NCI-H345 treated with DMSO at 0.1 percent for 48 hours (cell line): Measurements from ENCODE around the gene PGRMC2.
A peak's percentile ranks its signal among the peaks of the same experiment; 100 is the strongest.

Source experiments
- DNase-seq: peaks from one replicate; lab custom pipeline; 2025; ENCODE audit not compliant: unreplicated experiment; lab: John Stamatoyannopoulos, UW

Gene PGRMC2

DNA sequence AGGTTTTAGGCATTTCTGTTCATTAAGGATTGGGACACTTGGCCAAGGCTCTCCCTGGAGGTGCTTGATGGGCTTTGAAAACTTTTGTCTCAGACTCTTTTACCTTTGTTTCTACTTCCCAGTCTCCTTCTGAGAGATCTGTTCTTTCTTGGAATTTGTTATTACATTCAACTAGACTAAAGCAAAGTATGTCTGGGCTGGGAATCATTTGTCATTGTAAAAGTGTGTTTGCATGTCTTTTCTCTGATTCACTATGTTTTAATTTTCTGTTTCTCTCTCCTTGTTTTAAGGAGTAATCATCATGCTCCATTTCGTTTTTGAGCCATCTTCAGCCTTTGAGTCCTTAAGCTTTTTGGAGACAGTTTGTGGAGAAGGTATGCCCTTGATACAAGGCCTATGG lies 12.2 kb upstream of the PGRMC2 start:
- DNase-seq = no peak

GRCh38 chr4:128298852-128299251 lies 11.2 kb upstream of the PGRMC2 start:
- no peak for DNase-seq

DNA sequence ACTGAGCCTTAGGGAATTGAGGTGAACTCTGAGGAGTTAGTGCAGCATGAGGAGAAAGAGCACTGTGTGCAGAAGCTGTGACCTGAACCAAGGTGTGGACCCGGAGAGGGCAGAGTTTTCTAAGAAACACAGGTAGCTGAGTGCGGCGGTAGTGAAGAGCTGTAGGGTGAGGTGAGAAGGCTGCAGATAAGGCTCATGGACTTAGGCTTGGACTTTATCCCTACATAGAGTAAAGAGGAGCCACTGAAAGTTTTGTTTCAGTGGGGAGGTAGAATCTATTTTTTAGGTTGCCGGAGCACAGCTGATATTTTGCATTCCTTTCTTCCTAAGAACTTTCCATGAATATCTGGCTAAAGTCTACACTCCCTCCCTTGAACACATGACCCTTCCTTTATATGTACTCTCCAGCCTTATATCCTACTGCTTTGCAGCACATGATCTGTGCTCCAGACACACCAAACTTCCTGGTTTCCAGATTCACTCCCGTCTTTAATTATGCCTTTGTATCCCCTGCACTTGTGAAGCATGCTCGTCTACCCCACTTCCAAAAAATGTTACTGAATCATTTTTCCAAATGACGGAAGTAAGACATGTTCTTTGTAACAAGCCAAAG lies 10.6 kb upstream of the PGRMC2 start:
- no peak for DNase-seq

GRCh38 chr4:128295255-128295654 lies 7.6 kb upstream of the PGRMC2 start:
- no peak for DNase-seq

GRCh38 chr4:128294464-128294863 lies 6.9 kb upstream of the PGRMC2 start:
- DNase-seq = no peak

GRCh38 chr4:128292349-128292748 lies 4.7 kb upstream of the PGRMC2 start:
- DNase-seq = no peak

DNA sequence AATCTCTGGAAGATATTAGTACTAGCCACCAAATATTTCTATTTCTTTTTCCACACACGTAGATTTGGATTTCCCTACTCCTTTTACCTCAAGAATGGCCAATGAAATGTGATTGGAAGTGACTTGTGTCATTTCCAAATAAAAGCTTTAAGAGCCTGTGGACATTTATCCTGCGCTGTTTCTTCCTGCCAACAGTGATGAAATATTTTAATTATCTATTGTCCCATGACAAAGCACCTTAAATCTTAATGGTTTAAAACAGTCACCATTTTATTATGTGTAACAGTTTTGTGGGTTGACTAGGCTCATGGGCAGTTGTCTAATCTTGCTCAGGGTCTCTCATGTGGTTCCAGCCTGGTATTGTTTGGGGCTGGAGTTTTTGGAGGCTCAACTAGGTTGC lies 3.5 kb upstream of the PGRMC2 start:
- no peak for DNase-seq

DNA sequence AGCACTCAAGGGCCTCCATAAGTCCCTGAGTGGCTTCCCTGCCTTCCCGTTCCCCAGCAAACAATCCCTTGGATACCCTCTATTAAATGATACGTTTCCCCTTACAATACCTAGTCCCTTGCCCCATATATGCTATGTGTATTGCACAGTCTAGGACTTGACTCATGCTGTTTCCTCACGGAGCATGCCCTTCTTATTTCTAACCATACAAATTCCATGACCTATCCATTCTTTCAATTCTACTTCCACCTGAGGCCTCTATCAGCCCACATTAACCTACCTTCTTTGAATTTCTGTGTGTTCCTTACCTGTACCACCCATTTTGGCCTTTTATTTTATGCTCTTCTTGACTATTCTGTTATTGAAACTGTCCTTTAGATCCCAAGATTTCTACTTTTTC lies 2.9 kb upstream of the PGRMC2 start:
- no peak for DNase-seq

DNA sequence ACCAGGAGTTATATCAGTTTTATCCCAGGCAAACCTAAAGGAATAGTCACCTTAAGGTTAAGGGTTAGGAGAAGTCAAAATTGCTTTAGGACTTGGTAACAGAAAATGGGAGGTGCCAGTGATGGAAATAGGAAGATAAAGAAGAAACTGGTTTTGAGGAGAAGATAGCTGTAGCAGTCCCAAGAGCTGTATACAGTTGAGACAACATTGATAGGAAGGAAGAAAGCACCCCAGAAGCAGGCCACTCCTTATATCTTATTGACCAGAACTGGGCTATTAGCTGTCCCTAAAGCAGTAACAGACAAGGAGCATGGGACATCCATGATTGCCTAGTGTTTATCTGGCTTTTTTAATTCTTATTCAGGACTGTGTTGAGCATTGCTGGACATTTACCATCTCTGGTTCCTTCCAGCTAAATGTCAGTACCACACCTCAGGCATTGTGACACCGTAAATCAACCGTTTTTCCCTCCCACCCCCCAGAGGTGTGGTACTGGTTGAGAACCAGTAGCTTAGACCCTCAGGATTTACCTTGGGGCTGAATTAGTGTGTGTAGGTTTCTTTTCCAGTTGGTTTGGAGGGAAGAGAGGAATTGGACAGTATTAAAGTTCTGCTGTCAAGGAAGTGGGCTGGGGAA lies 2.0 kb upstream of the PGRMC2 start:
- DNase-seq = no peak

DNA sequence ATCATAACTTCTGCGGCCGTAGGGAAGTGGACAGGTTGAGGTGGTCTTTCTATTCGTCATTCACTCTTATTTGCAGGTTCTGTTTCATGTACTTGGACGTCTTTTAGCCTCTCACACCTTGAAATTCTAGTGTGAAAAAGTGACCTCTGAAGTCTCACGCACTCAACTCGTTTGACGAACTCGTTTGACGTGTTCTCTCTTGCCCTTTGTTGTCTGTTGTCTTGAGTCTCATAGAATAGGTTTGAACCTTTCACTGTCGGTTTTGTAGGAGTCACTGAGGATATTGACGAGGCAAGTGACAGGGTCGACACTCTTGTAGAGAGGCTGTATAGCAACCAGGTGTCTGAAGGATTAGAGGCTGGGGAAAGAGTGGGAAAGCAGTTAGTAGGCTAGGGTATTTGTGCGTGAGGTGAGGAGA lies 1.1 kb upstream of the PGRMC2 start:
- DNase-seq = no peak

GRCh38 chr4:128287871-128288688 lies 467 bp upstream of the PGRMC2 start:
- peak; percentile 95 for DNase-seq

- no peak for DNase-seq
Observed at GRCh38 chr4:128286474-128287058, 1.0 kb downstream of the PGRMC2 start.

DNA sequence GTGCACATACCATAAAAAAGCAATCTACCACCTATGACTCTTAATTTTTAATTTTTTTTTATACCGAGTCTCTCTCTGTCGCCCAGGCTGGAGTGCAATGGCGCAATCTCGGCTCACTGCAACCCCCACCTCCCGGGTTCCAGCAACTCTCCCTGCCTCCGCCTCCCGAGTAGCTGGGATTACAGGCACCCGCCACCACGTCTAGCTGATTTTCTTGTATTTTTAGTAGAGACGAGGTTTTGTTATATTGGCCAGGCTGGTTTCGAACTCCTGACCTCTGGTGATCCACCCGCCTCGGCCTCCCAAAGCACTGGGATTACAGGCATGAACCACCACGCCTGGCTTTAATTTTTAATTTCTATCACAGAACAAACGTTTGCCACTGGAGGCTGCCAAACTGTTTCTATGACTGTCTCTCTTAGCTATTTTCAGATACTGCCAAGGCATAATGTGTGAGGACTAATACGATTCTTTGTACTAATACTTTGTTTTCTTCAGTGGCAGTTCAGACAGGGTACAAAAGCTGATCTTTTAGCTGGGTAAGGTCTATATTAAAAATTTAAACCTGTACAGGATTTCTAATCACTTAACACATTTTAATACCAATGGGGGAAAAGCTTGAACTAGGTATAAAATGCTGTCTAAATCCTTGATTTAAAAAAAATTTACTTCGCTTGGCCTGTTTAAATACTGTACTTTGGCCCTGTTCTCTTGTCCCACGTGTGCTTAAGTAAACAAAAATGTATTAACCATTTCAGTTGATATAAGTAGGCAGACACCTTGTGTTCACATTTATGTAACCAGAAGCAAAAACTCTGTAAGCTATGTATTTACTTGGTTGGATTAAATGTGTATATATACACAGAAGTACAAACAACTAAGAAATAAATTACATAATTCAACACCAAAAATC lies 2.3 kb downstream of the PGRMC2 start:
- DNase-seq = no peak

DNA sequence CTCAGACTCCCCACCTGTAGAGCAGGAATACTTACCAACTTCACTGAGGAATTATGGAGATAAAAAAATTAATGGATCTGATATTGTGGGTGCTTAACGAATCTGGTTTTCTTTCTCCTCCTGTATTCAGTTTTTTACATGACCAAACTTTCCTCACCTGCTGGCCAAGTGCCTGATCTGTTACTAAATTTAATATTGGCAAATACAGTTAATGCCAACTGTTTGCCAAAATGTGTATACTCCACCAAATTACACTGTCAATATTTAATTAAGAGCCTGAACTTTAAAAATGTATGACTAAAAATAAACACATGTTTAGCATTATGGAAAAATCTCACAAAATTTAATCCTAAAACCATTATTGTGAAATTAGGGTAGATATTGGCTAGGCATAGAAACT lies 3.3 kb downstream of the PGRMC2 start:
- DNase-seq = no peak

DNA sequence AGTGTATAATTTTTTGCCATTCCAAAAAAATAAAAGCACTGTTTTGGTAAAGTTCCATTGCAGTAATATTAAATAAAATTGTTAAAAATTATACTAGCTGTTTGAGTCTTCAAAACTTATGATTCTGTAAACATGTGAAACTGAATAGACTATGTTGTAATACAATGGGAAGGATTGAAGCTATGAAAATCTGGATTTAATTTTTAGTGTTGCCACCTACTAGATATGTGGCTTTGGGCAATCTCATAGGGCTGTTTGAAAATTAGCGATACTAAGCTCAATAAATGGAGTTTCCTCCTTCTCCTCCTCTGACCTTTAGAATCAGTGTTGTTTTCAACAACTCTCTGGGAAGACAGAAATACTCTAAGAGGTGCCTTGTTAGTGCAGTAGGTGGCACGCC lies 4.5 kb downstream of the PGRMC2 start:
- no peak for DNase-seq

GRCh38 chr4:128282516-128282915 lies 5.1 kb downstream of the PGRMC2 start:
- no peak for DNase-seq

- DNase-seq = no peak
Observed at GRCh38 chr4:128281354-128281753, 6.3 kb downstream of the PGRMC2 start.

DNA sequence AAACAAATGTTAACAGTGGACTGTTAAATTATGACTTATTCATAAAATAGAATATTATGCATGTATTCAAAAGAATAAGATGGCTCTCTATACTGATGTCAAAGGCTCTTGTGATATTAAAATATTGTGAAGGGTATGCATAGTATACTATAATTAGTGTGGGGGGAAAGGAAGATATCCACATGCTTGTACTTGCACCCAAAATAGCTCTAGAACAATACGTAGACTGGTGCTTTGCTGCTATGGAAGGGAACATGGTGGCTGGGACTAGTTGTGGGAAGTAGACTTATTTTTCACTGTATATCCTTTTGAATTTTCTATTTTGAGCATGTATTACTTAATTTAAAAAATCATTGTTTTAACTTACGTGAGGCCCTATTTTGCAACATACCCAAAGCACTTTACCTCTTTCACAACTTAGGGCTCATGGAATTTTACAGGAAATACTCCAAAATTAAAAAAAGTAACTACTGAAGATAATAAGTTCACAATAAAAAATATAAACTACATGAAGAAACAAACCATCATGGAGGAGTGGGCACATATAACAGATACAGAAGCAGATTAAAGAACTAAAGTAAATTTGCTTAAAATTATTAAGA lies 7.9 kb downstream of the PGRMC2 start:
- DNase-seq = no peak

GRCh38 chr4:128277856-128278255 lies 9.8 kb downstream of the PGRMC2 start:
- no peak for DNase-seq

GRCh38 chr4:128275346-128275745 lies 12.3 kb downstream of the PGRMC2 start:
- DNase-seq = no peak
